VCaP (cell line): ENCODE data around the gene LRRC41.

ENCODE experiments used
- H3K27ac ChIP-seq: fragments of 450-650 bp; 2 replicates; pipeline ENCODE4 v1.5.1; 2017
- CTCF ChIP-seq: fragments of 450-650 bp; conservative IDR thresholded peaks from 2 replicates; pipeline ENCODE4 v1.5.1; 2017; ENCODE audit warnings: mild to moderate bottlenecking, moderate library complexity

The LRRC41 gene

DNA sequence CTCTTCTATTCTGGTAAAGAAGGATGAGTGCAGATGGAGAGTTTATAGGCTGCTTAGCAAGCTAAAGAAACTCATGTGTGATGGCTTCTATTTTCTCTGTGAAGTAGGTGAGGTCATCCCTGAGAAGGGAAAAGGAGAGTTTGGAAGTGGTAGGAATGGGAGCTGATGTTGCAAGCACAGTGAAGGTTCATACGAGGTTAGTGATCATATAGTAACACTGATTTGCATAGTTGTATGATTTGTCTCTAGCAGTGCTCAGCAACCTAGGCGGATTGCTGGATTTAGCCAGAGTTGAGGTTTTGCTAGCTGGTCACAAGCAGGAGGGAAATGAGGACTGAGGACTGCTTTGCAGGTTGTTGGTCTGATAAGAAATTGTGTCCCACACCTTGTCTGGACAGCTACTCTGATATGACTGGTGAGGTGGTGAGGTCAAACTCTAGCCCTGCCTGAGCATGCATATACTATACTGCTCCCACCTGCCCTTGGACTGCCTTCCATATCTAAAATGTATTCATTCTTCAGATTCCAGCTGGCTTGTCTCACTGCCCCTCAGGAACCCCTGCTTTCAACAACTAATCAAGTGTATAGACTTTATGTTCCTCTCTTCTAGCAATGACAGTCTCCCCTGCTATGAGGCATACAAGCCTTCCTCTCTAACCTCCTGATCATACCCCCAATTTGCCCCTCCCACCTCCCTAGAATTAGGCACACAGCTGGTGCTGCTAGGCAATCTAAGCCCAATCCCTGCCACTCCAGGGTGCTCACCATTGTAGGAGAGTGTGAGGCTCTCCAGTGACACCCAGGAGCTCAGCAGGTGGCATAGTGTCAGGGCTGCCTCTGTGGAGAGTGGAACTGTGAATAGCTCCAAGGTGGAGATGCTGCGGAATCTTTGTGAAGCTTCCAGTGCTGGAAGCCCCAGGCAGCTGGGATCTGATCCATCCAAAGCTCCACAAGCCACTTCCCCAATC lies 18.5 kb downstream of the LRRC41 start:
- no peak overlapping the region for H3K27ac ChIP-seq
- TF ChIP-seq CTCF, result no peak

DNA sequence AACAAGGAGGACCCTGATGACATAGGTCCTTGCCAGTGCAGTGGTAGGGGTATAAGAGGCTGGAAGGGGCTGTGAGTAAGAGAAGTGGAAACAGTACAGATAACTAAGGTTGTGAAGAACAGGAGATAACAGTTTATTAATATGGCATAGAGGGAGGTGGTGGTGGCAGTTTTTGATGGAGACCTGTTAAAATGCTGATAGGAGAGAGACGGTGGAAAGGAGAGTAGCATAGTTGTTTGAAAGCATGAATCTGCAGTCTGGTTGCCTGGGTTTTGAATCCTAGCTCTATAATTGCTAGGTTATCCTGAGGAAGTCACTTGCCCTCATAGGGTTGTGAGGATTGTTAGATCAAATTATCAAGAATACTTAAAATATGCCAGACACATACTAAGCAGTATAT lies 19.4 kb downstream of the LRRC41 start:
- H3K27ac ChIP-seq, result no peak overlapping the region
- no peak for TF ChIP-seq CTCF

DNA sequence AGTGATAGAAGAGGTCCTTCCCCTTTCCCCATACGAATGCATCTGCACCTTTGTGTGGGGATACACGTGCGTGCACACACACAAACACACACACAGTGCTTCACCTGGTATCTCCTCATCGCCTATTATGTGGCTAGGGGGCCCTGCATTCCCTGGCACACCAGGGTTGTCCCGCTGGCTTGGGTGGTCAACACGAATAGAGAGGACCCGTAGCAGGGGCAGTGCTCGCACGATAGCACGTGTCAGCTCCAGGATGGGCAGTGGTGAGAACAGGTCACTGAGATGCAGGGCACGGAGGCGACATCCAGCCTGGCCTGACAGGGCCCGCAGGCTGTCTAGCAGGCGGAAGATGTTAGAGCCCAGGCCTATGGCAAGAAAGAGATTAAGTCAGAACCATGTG lies 22.4 kb downstream of the LRRC41 start:
- H3K27ac ChIP-seq, result no peak overlapping the region
- TF ChIP-seq CTCF, result no peak

GRCh38 chr1:46280092-46280491 lies 23.3 kb downstream of the LRRC41 start:
- no peak for TF ChIP-seq CTCF
- no peak overlapping the region for H3K27ac ChIP-seq

GRCh38 chr1:46278807-46279206 lies 24.6 kb downstream of the LRRC41 start:
- H3K27ac ChIP-seq, result no peak overlapping the region
- no peak for TF ChIP-seq CTCF

DNA sequence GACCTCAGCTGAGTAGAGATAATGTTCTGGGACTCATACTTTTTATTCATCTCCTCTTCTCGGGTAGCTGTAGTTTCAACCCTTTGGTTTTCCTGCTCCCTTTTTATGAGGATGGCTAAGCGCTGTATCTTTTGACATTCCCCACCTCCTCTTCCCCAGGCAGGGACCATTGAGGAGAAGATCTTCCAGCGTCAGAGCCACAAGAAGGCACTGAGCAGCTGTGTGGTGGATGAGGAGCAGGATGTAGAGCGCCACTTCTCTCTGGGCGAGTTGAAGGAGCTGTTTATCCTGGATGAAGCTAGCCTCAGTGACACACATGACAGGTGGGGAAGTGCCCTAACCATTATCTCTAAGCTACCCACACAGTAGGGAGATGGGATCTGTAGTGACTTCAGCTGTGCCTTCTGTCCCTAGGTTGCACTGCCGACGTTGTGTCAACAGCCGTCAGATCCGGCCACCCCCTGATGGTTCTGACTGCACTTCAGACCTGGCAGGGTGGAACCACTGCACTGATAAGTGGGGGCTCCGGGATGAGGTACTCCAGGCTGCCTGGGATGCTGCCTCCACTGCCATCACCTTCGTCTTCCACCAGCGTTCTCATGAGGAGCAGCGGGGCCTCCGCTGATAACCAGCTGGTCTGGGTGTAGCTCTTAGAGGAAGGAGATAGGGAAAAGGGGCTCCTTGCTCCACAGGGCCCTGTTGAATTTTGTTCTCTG lies 25.6 kb downstream of the LRRC41 start:
- TF ChIP-seq CTCF, result no peak
- no peak overlapping the region for H3K27ac ChIP-seq

- TF ChIP-seq CTCF, result no peak
- H3K27ac ChIP-seq, result no peak overlapping the region
Measured at GRCh38 chr1:46275030-46275337, 28.4 kb downstream of the LRRC41 start.
